Islet precursor cell (in vitro differentiated cells): Measurements from ENCODE around the gene OR52N5.

Experiments
- DNase-seq: peaks from one replicate; pipeline ENCODE4 v3.0.0-alpha.2; 2018

OR52N5 gene

DNA sequence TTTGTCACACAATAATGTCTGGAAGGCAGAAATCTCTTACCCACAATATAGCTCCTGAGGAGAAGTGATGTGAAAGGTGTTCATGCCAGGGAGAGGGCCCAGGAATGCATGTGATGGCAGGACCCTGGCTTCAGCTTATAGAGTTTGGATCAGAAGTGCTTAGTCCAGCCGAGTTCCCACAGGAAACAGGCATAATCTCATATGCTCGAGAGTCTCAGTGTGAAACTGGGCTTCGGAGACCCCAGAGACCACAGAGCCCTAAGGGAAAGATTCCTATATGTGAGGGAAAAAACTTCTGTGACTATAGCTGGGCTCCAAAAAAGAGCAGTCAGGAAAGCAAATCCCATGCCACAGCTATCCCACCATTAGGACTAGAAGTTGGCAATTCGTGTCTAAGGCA, at the start of gene OR52N5:
Gene OR52N5, minus strand, starts transcription at position 101 of the 400 bp plus-strand sequence. CDS start 4,721 bp downstream, outside the sequence.
- DNase-seq: no peak

DNA sequence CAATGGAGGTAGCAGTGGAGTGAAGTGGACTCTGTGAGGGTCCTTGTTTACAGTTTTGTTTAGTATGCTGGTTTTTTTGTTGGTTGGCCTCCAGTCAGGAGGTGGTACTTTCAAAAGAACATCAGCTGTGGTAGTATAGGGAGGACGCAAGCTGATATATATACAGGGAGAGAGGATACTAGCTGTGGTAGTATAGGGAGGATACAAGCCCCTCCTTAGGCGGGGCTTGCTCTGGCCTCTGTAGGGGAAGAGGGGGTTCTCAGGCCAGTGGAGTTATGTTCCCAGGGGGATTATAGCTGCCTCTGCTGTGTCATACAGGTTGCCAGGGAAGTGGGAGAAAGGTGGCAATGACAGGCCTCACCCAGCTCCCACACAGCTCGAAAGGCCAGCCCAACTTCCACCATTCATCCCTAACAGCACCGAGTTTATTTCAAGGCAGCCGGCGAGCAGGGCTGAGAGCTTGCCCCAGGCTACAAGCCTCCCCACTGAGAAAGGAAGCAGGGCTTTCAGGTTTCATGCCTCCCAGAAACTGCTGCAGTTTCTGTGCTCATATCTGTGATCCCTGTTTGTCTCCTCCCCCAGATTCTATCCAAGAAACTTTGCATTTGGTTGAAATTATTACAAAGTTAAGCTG, 48.2 kb upstream of the OR52N5 start:
- DNase-seq: peak; percentile 88

GRCh38 chr11:5818245-5818886, 35.2 kb upstream of the OR52N5 start:
- DNase-seq: no peak

- DNase-seq: no peak
These were observed 32.4 kb upstream of the OR52N5 start for GRCh38 chr11:5815534-5815933.

DNA sequence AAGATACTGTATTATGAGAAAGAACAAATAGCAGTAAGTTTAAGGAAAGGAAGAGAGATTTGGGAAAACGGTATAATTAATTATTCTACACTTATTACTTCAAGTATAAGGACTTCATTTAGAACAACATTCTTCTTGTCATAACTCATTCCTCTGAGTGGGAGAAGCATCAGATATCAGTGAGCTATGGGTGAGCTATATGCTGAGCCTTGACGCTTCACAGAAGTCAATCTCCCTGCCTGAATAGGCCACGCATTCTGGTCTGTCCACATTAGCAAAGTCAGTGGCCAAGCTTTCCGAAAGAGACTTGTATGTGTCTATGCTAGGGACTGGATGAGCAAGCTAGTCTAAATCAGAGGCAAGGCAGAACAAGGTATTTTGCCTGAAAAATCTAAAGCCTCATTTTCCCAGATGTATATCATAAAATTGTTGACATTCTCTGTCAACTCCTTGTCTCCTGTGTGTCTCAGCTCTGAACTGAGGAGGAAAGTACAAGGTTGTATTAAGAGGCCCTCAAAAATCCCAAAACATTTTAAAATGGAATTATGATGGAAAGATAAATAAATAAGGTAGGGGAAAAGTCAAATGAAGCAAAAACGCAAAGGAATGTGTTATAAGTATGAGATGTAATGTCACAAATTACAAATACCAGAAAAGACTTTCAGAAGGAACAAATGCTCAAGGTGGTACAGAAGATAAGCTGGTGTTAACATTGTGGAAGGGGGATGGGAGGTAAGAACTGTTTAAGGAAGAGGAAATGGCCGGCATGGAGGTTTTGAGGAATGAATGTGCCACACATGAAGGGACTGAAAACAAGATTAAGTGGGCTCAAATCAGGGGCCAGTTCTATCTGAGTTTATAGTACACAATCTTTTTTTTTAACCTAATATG, 27.0 kb upstream of the OR52N5 start:
- no peak for DNase-seq

DNA sequence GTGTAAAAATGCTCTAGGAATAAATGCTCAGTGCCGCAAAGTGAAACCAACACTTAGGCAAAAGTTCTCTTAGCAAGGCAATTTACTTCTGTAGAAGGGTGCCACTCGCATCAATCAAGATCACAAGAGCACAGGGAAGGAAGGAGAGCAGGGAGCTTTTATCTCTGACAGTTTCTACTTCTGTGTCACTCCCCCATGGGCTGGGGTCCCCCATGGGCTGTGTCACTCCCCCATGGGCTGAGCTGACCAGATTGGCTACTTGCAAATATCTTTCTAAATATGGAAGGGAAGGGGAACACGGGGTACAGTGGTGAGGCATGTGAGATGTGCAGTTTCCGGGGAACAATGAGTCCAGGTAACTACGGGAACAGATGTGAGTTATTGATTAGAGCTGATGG, 26.0 kb upstream of the OR52N5 start:
- DNase-seq: no peak

DNA sequence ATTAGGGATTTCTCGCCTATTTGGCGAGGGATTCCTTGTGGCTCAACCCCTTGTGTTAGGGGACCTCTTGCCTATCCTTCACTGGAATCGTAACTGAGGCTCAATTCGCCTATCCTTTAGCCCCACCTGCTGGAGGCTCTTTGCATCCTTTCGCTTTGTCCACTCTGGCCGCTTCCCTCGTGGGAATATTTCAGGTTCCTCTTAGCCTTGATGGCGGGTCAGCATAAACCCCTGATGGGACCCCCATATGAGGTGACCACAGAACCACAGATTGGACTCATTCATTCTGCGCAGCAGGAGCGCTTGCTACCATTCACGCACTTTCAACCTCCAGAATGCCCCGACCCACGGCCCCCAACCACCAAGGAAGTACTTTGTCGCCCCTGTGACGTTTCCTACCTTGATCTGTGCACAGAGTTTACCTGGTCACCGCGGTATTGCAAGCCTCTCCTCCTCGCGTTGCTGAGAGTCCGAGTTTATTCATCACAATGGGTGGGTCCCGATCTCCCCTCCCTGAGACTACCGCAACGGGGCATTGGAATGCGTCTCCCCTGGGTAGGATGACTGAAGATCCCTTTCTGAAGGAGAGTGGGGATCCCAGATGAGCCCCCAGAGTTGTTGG, 25.5 kb upstream of the OR52N5 start, which contains the start of gene OR52N2:
Gene OR52N2, plus strand, starts transcription at position 425 of the 622 bp plus-strand sequence. CDS start 11,412 bp downstream, outside the sequence.
- DNase-seq: peak; percentile 82

GRCh38 chr11:5807580-5807979, 24.4 kb upstream of the OR52N5 start:
- DNase-seq: peak; percentile 69

- no peak for DNase-seq
These were observed 20.8 kb upstream of the OR52N5 start for GRCh38 chr11:5803982-5804381.

DNA sequence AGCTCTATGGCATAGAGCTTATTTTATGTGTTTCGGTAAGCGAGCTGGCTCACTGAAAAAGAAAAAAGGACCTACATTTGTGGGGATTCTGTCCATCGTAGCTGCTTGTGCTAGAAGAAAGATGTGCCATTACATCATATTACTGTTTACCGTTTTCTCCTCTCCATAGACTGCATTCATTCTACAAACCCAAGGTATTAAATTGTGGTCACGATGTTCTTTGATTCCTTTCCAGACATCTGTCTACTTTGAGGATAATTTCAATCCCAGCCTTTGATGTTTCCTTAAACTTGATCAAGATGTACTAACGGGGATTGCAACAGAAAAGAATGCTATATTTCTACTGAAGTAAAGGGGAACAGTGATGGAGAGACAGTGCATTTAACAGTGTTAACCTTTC, 13.4 kb upstream of the OR52N5 start:
- DNase-seq: no peak

- DNase-seq: no peak
These were observed 8.0 kb upstream of the OR52N5 start, which contains the start of gene OR52N1 for GRCh38 chr11:5791165-5791564. OR52N1 (minus strand) TSS chr11:5791265; CDS start chr11:5788816, 2,449 bp downstream.

- no peak for DNase-seq
These were observed 16.1 kb downstream of the OR52N5 start for GRCh38 chr11:5767056-5767455.

GRCh38 chr11:5753943-5754342, 29.2 kb downstream of the OR52N5 start, which contains the start of gene OR52N4:
OR52N4 (plus strand) TSS chr11:5754243; CDS start chr11:5754741, 498 bp downstream.
- DNase-seq: no peak

- DNase-seq: no peak
These were observed 33.3 kb downstream of the OR52N5 start for GRCh38 chr11:5749836-5750235.

GRCh38 chr11:5746614-5747013, 36.5 kb downstream of the OR52N5 start:
- DNase-seq: no peak

GRCh38 chr11:5738431-5738830, 44.7 kb downstream of the OR52N5 start:
- no peak for DNase-seq

DNA sequence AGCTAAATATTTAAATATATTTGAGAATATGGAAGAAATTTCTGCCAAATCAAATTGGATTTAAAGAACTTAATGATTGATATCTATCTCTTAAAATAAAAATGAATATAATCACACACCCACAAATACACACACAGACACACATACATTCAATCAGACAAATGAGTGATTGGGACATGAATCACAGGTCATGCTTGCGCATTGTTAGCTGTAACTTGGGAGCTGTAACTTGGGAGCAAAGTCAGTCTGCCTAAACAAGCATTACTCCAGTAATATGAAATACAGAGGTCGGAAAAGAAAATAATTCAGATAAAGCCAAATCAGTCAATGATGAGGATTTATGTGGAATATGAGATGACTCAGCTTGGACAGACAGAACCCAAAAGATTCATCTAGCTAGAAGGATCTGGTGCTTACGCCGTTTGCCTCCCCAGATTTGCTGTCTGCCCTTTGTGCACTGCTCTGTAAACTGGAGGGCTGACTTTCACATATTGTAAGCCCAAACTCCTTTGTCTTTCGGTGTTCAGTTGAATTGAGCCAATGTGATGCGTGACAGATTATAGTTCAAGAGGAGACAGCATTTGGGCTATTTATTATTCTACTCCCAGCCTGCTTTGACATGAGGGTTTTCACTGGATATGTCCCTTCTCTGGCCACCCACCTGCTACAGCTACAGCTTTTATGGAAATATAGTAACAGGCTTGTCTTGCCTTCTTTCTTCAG, 45.3 kb downstream of the OR52N5 start:
- no peak for DNase-seq

DNA sequence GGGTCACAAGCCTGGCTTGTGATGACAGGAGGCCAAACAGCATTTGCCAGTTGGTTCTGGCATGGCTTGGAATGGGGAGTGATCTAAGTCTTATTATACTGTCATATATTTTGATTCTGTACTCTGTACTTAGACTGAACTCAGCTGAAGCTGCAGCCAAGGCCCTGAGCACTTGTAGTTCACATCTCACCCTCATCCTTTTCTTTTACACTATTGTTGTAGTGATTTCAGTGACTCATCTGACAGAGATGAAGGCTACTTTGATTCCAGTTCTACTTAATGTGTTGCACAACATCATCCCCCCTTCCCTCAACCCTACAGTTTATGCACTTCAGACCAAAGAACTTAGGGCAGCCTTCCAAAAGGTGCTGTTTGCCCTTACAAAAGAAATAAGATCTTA, 46.1 kb downstream of the OR52N5 start:
- DNase-seq: no peak

GRCh38 chr11:5736396-5736795, 46.8 kb downstream of the OR52N5 start, which contains the start of gene OR56B1:
OR56B1 (plus strand) TSS chr11:5736448; CDS start chr11:5736517, 69 bp downstream.
- DNase-seq: no peak

DNA sequence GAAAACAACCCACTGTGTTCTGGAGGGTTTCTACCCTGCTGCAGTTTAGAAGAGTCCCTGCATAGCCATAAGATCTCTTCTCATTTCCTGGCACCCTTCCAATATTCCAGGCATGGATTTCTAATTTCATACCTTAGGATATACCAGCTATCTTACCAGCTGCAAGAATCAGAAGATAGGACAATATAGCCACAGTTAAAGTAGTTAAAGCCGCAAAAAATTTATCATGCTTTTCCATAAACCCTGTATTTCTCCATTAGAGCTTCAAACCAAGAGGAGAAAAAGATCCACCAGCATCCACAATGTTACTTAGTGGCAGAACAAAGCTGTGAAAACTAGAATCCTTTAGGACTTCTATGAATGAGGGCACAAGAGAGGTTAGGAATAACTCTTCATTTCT, 55.5 kb downstream of the OR52N5 start:
- no peak for DNase-seq

DNA sequence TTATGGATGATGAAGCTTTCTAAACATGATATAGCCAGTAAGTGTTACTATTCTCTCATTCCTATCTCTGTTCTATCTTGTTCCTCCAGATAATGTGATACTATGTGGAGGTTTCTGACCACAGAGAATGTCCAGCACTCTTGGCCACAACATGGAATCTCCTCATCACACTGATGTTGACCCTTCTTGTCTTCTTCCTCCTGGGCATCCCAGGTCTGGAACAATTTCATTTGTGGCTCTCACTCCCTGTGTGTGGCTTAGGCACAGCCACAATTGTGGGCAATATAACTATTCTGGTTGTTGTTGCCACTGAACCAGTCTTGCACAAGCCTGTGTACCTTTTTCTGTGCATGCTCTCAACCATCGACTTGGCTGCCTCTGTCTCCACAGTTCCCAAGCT, 56.8 kb downstream of the OR52N5 start:
- no peak for DNase-seq
